GM12801 (cell line): Measurements from ENCODE around the gene KCNH6.

ENCODE experiments used
- TF ChIP-seq, protein P1 (sequence below): IDR thresholded peaks from one replicate; pipeline ENCODE4 v1.5.1; 2011; ENCODE audit warnings: control low read depth; ENCODE audit not compliant: insufficient read length; ENCODE audit errors: extremely low read depth

The KCNH6 gene

DNA sequence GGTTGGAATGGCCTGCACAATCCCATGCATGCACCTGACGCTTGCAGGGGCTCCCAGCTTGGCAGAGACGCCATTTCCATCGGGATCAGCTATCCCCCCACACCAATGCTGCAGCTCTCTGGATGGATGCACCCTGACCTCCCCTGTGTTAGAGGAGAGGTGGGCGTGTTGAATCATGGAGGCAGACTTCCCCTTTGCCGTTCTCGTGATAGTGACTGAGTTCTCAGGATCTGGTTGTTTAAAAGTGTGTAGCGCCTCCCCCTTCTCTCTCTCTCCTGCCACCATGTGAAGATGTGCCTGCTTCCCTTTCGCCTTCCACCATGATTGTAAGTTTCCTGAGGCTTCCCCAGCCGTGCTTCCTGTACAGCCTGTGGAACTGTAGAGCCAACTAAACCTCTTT is 17.8 kb upstream of the KCNH6 start:
- TF ChIP-seq, protein P1, sequence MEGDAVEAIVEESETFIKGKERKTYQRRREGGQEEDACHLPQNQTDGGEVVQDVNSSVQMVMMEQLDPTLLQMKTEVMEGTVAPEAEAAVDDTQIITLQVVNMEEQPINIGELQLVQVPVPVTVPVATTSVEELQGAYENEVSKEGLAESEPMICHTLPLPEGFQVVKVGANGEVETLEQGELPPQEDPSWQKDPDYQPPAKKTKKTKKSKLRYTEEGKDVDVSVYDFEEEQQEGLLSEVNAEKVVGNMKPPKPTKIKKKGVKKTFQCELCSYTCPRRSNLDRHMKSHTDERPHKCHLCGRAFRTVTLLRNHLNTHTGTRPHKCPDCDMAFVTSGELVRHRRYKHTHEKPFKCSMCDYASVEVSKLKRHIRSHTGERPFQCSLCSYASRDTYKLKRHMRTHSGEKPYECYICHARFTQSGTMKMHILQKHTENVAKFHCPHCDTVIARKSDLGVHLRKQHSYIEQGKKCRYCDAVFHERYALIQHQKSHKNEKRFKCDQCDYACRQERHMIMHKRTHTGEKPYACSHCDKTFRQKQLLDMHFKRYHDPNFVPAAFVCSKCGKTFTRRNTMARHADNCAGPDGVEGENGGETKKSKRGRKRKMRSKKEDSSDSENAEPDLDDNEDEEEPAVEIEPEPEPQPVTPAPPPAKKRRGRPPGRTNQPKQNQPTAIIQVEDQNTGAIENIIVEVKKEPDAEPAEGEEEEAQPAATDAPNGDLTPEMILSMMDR: no peak

DNA sequence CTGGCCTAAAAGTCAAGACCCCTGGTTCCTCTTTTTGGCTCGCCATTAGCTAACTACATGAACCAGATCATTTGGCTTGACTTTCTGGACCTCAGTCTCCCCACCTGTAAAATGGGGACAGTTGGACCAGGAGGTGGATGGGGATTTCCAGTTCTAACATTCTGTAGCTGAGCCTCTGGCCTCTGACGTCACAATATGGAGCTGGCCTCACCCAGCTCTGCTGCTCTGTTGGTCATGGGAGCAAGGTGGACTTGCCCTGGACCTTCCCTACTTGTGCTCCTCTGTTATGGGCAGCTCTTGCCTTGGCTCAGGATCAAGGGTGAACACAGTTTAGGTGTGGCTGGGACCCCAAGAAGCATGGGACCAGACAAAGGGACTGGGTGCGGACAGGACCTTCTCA is 16.5 kb upstream of the KCNH6 start:
- TF ChIP-seq, protein P1: no peak

DNA sequence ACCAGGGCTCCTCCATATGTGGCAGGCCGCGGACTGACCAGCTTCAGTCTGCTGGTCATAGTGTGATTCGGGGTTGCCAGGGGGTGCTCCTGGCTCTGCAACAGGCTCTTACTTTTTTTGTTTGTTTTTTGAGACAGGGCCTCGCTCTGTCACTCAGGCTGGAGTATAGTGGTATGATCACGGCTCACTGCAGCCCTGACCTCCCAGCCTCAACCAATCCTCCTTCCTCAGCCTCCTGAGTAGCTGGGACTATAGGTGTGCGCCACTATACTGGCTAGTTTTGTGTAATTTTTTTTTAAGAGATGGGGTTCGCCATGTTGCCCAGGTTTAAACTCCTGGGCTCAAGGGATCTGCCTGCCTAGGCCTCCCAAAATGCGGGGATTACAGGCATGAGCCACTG is 11.8 kb upstream of the KCNH6 start:
- TF ChIP-seq, protein P1: no peak

DNA sequence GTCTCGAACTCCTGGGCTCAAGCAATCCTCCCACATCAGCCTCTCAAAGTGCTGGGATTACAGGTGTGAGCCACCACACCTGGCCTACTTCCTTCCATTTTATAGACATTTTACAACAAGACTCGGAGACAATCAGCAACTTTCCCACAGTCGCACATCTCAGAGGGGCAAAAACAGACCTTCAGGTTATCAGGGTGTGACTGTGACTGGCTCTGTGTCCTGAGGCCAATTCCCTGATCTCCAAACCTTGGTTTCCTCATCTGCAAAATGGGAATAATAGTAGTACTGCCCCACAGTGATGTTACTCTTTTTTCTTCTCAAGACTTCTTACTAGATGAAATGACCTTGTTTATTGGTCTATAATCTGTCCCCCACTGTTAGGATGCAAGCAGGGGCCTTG is 10.8 kb upstream of the KCNH6 start:
- TF ChIP-seq, protein P1: no peak

DNA sequence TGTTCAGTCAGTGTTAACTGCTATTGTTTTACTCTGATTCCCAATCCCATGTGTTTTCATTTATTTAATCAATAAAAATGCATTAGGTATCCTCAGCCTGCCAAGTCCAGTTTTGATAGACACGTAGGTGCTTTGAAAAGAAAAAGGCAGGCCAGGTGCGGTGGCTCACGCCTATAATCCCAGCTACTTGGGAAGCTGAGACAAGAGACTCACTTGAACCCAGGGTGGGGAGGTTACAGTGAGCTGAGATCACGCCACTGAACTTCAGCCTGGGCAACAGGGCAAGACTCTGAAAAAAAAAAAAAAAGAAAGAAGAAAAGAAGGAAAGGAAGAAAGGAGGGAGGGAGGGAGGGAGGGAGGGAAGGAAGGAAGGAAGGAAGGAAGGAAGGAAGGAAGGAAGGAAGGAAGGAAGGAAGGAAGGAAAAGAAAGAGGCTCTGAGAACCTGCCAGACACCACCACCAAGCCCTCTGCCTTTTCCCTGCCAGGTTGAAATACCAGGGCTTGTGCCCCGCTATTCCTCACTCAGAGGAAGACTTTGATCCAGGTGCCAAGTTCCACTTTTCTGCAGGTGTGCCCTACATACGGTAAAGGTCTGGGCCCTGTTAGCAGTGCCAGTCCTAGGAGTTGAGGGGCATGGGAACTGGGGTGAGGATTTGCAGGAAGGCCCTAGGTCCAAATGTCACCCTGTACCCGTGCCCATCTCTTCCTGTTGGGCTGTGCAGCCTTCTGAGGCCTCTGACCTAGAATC is 10.1 kb upstream of the KCNH6 start:
- TF ChIP-seq, protein P1: no peak

DNA sequence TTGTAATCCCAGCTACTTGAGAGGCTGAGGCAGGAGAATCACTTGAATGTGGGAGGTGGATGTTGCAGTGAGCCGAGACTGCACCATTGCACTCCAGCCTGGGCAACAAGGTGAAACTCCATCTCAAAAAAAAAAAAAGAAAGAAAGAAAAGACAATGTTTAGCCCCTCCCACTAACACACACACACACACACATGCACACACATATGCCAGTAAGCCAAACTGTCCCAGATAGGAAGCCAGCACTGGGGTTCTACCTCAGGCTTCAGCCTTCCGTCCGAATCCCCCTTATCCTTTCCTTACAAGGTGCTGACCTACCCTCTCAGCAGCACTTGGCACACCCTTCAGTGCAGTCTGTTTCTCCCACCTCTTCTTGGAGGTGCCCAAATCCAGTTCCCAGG is 8.7 kb upstream of the KCNH6 start:
- TF ChIP-seq, protein P1: no peak

DNA sequence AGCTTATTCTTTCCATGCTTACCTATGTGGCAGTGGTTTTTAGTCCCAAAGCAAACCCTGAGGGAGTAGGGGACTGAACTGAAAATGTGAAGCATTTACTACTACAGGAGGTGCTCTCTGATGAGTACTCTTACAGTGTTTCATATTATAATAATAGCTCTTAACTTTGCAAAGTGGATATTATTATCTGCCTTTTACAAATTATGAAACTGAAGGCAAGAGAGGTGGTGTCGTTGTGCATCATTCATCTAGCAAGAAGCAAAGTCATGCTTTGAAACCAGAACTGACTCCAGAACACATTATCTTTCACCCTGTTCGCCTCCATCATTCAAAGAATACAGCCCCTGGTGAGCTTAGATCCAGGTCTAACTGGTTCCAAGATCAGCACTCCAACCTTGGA is 8.2 kb upstream of the KCNH6 start:
- TF ChIP-seq, protein P1: no peak
